HepG2 (cell line): ENCODE results near the gene KMT2E. TPM values are rescaled to one million over a fixed set of nuclear protein-coding genes. Genes with fewer than 3 reads are reported as not detected.

Experiments used
- ATAC-seq: fragments of 200-7000 bp; cut with Tn5 transposase; 3 replicates; pipeline ENCODE4 v1.9.1; 2020; ENCODE audit warnings: mild to moderate bottlenecking, moderate library complexity
- BruUV-seq: library from RNA; stranded (reverse); fragments of 400-500 nt; replicated peaks from 2 replicates; lab custom pipeline; 2021; lab: Mats Ljungman, UMichigan
- CTCF ChIA-PET: fragments of 300-600 bp; formaldehyde crosslinking; extraction: SDS; loops from one replicate; lab custom pipeline; 2021; ENCODE audit warnings: low total read pairs, inconsistent platforms, low intra/inter-chr PET ratio; lab: Yijun Ruan, JAX
- POLR2A ChIA-PET: fragments of 350-600 bp; sonication (Branson Sonifier 250); formaldehyde crosslinking; loops from one replicate; lab custom pipeline; 2020; ENCODE audit warnings: antibody characterized with exemption, inconsistent platforms; lab: Yijun Ruan, JAX
- DNase-seq: peaks from one replicate; pipeline ENCODE4 v3.0.0-alpha.2; 2015; ENCODE audit warnings: low spot score
- FAIRE-seq: peaks from 3 replicates; lab custom pipeline; 2011; peaks lifted over from hg19 to GRCh38; lab: Jason Lieb, UNC
- H2AFZ ChIP-seq: one replicate; pipeline ENCODE4 v1.6.1; 2011; ENCODE audit warnings: low read length, inconsistent platforms
- H3K27ac ChIP-seq: fragments of 300-600 bp; 3 replicates; pipeline ENCODE4 v1.8.0; 2011; ENCODE audit warnings: mixed run types, mild to moderate bottlenecking, mixed read lengths, low read length, inconsistent platforms; ENCODE audit not compliant: insufficient read depth; ENCODE audit errors: extremely low read length
- H3K27me3 ChIP-seq, 2 experiments: fragments of 200-600 bp in 1 of 2; 2 replicates in 1 of 2; 3 replicates in 1 of 2; pipeline versions ENCODE4 v1.6.0 to v1.8.0; 2011; ENCODE audit warnings: low read length in 2 of 2, mild to moderate bottlenecking in 2 of 2, moderate library complexity in 2 of 2, inconsistent platforms in 1 of 2; ENCODE audit not compliant: insufficient read depth in 2 of 2, control insufficient read depth in 1 of 2
- H3K36me3 ChIP-seq, 2 experiments: fragments of 200-600 bp in 1 of 2; replicated peaks in 1 of 2; 2 replicates in 1 of 2; 3 replicates in 1 of 2; pipeline versions ENCODE4 v1.5.1 to v1.8.0; 2011; ENCODE audit warnings: low read length in 2 of 2, inconsistent platforms in 1 of 2; ENCODE audit not compliant: insufficient read depth in 2 of 2, control insufficient read depth in 1 of 2
- H3K4me1 ChIP-seq: 2 replicates; pipeline ENCODE4 v1.5.1; 2012; ENCODE audit warnings: low read length, inconsistent platforms; ENCODE audit not compliant: insufficient read depth
- H3K4me2 ChIP-seq: 2 replicates; pipeline ENCODE4 v1.6.0; 2011; ENCODE audit warnings: low read depth, low read length, inconsistent platforms
- H3K4me3 ChIP-seq, 3 experiments: fragments of 200-600 bp in 1 of 3; sonication (generic), shearing (Covaris generic) in 1 of 3; replicated peaks in 1 of 3; 2 replicates each; pipeline ENCODE4 v1.5.1; 2011 to 2016; ENCODE audit warnings: low read length in 3 of 3, inconsistent platforms in 2 of 3, low read depth in 2 of 3, mild to moderate bottlenecking in 2 of 3, control low read depth in 1 of 3, mixed read lengths in 1 of 3; ENCODE audit not compliant: insufficient read depth in 1 of 3
- H3K79me2 ChIP-seq: one replicate; pipeline ENCODE4 v1.6.1; 2011; ENCODE audit warnings: low read length, inconsistent platforms; ENCODE audit not compliant: insufficient read depth
- H3K9ac ChIP-seq: 2 replicates; pipeline ENCODE4 v1.6.0; 2011; ENCODE audit warnings: mild to moderate bottlenecking, low read depth, low read length, inconsistent platforms; ENCODE audit not compliant: insufficient read depth
- H3K9me3 ChIP-seq: 2 replicates; pipeline ENCODE4 v1.5.1; 2012; ENCODE audit warnings: mild to moderate bottlenecking, low read length
- H4K20me1 ChIP-seq: 2 replicates; pipeline ENCODE4 v1.6.0; 2011; ENCODE audit warnings: inconsistent platforms, mild to moderate bottlenecking, low read length, moderate library complexity; ENCODE audit not compliant: insufficient read depth
- AGO2 ChIP-seq: fragments of 200-400 bp; formaldehyde crosslinking; optimal IDR thresholded peaks from 2 replicates; pipeline ENCODE3; 2017; ENCODE audit warnings: mild to moderate bottlenecking, low read depth, low read length, moderate library complexity
- ATAD3A ChIP-seq: sonication (generic); formaldehyde crosslinking; IDR thresholded peaks from 2 replicates; pipeline ENCODE4 v1.4.0; 2020; ENCODE audit warnings: missing genetic modification reagents
- DZIP1 ChIP-seq: sonication (generic); formaldehyde crosslinking; IDR thresholded peaks from 2 replicates; pipeline ENCODE4 v1.5.0; 2020; ENCODE audit warnings: mild to moderate bottlenecking, missing genetic modification reagents
- FOSL1 ChIP-seq: sonication (generic); formaldehyde crosslinking; IDR thresholded peaks from 2 replicates; pipeline ENCODE4 v1.9.0; 2021; ENCODE audit warnings: missing genetic modification reagents, borderline replicate concordance
- FOXA1 ChIP-seq, 2 experiments: fragments of 450-650 bp in 1 of 2; sonication (generic) in 1 of 2; formaldehyde crosslinking in 1 of 2; IDR thresholded peaks; 2 replicates each; pipeline versions ENCODE4 v1.4.0 to v1.6.1; 2016 to 2020; ENCODE audit warnings: missing genetic modification reagents in 1 of 2
- FOXP1 ChIP-seq, 2 experiments: fragments of 450-650 bp in 1 of 2; IDR thresholded peaks; 2 replicates each; pipeline ENCODE4 v1.6.1; 2017 to 2018; ENCODE audit warnings: antibody characterized with exemption in 1 of 2
- HIVEP1 ChIP-seq: sonication (generic); formaldehyde crosslinking; IDR thresholded peaks from 2 replicates; pipeline ENCODE4 v1.4.0; 2020; ENCODE audit warnings: mild to moderate bottlenecking, missing genetic modification reagents
- KAT2B ChIP-seq: fragments of 150-350 bp; IDR thresholded peaks from 2 replicates; pipeline ENCODE4 v1.6.1; 2014; ENCODE audit warnings: low read depth, low read length, borderline replicate concordance
- LCORL ChIP-seq, 2 experiments: fragments of 450-650 bp in 1 of 2; sonication (generic) in 1 of 2; formaldehyde crosslinking in 1 of 2; IDR thresholded peaks; 2 replicates each; pipeline versions ENCODE4 v1.5.0 to v1.6.1; 2017 to 2020; ENCODE audit warnings: antibody characterized with exemption in 1 of 2, missing genetic modification reagents in 1 of 2
- RORA ChIP-seq: sonication (generic); formaldehyde crosslinking; IDR thresholded peaks from 2 replicates; pipeline ENCODE4 v1.5.0; 2020; ENCODE audit warnings: mild to moderate bottlenecking, missing genetic modification reagents, moderate library complexity
- STAG1 ChIP-seq: sonication (generic); formaldehyde crosslinking; IDR thresholded peaks from 2 replicates; pipeline ENCODE4 v1.4.0; 2020; ENCODE audit warnings: missing genetic modification reagents
- U2AF2 ChIP-seq: fragments of 200-400 bp; formaldehyde crosslinking; IDR thresholded peaks from 2 replicates; pipeline ENCODE4 v1.6.1; 2017; ENCODE audit warnings: low read depth, mild to moderate bottlenecking, low read length
- ZFYVE20 ChIP-seq: sonication (generic); formaldehyde crosslinking; IDR thresholded peaks from 2 replicates; pipeline ENCODE4 v1.8.0; 2023; ENCODE audit warnings: low read depth, mild to moderate bottlenecking, moderate library complexity, missing genetic modification reagents, borderline replicate concordance
- ZNF770 ChIP-seq: sonication (generic); formaldehyde crosslinking; IDR thresholded peaks from 2 replicates; pipeline ENCODE4 v1.5.0; 2020; ENCODE audit warnings: mild to moderate bottlenecking, missing genetic modification reagents
- WGBS: methylation state at CpG from one replicate; pipeline ENCODE4 v1.1.6; 2017; ENCODE audit warnings: low lambda C conversion rate; 5-methylcytosine and 5-hydroxymethylcytosine counted together
- in situ Hi-C: cut with HindIII; loops from 2 replicates; pipeline ENCODE4 v1.10.0; 2017; ENCODE audit warnings: low pct_unique_long_range_greater_than_20kb; ENCODE audit not compliant: extremely low pct_ligation_motif_present
- intact Hi-C: fragments of 100-400 bp; cut with micrococcal nuclease; formaldehyde crosslinking; loops from one replicate; pipeline ENCODE4 v1.10.0; 2022; ENCODE audit not compliant: unreplicated experiment
- polyA plus RNA-seq, 8 experiments: library from polyadenylated mRNA; depleted of rRNA in 3 of 8; stranded (reverse) in 7 of 8; unstranded in 1 of 8; fragments of >200 nt; fragmentation: Illumina TruSeq in 4 of 8; extraction: Trizol in 4 of 8; gene quantifications; 2 replicates each; pipeline versions ENCODE4 v1.2.1 to v1.2.3, GENCODE V29; 2011 to 2016; ENCODE audit warnings: low read depth in 4 of 8, missing spikeins in 1 of 8, mixed read lengths in 1 of 8; ENCODE audit not compliant: insufficient read depth in 1 of 8
- total RNA-seq, 5 experiments: library from RNA; depleted of rRNA; stranded (reverse); fragments of >200 nt; fragmentation: Illumina TruSeq; extraction: Trizol; gene quantifications; 2 replicates each; pipeline ENCODE4 v1.2.3, GENCODE V29; 2016; ENCODE audit warnings: low read depth in 1 of 5

KMT2E gene
- total and polyA plus RNA-seq, 2 of the 13 experiments (the other 11 are each of a cell fraction or from before 2014, with no cell fraction given), result 6.3 to 24.4 TPM

- DNase-seq, result no peak
- no peaks in the 10 kb centered on the region for H3K4me1 ChIP-seq
- no peaks in the 10 kb centered on the region for H3K9me3 ChIP-seq
- no peak overlapping the region for H3K9ac ChIP-seq
- H3K79me2 ChIP-seq, result peaks cover 41% of the 10 kb centered on the region
- H3K4me2 ChIP-seq, result no peak overlapping the region
- H3K4me3 ChIP-seq, result no peak overlapping the region
- intact Hi-C loops, result no loop called here
- CTCF ChIA-PET, result no interaction called here
- TF ChIP-seq ZNF770 (CRISPR knock-in tag) (no peak), KAT2B (no peak), AGO2 (peak; percentile 23)
- TF ChIP-seq, all 625 proteins: peak for 1
- H3K27ac ChIP-seq, result no peak overlapping the region
- no peak overlapping the region for H2AFZ ChIP-seq
- POLR2A ChIA-PET, result no interaction called here
- no TSS peak for BruUV-seq
- WGBS, result 92% methylated on average over 2 of the region's 2 CpGs
- peaks cover 24% of the 10 kb centered on the region for H4K20me1 ChIP-seq
- in situ Hi-C loops, result no loop called here
- H3K27me3 ChIP-seq, result no peaks in the 10 kb centered on the region
- peaks cover 14 to 70% of the 10 kb centered on the region in 2 experiments for H3K36me3 ChIP-seq
- FAIRE-seq (no peak), ATAC-seq (no peak)
Observed at GRCh38 chr7:105044449-105045070, 30.6 kb downstream of the KMT2E start.

- BruUV-seq, result no TSS peak
- intact Hi-C loops, result no loop called here
- Histone ChIP-seq H3K4me2 (no peak overlapping the region), H3K79me2 (peaks cover 22% of the 10 kb centered on the region), H3K27me3 (no peaks in the 10 kb centered on the region), H3K4me1 (no peaks in the 10 kb centered on the region), H3K36me3 (peaks cover 12 to 69% of the 10 kb centered on the region in 2 experiments), H4K20me1 (peaks cover 9% of the 10 kb centered on the region; the same call in 1 of the 2 replicates), H3K4me3 (no peak overlapping the region), H2AFZ (no peak overlapping the region), H3K9ac (no peak overlapping the region), H3K9me3 (no peaks in the 10 kb centered on the region), H3K27ac (no peak overlapping the region)
- ChIA-PET POLR2A (no interaction called here), CTCF (no interaction called here)
- 96% methylated on average over 1 of the region's 1 CpG for WGBS
- no peak for DNase-seq
- in situ Hi-C loops, result no loop called here
- FAIRE-seq, result no peak
- ATAC-seq, result no peak
- no peak for TF ChIP-seq STAG1
- no peak for TF ChIP-seq RORA (CRISPR knock-in tag)
- no peak for TF ChIP-seq ZFYVE20 (CRISPR knock-in tag)
- no peak for TF ChIP-seq FOXA1 (IDR thresholded peaks at IDR 0.05)
- TF ChIP-seq FOXA1 (CRISPR knock-in tag; IDR thresholded peaks at IDR 0.05), result no peak
- no peak for TF ChIP-seq FOXP1 (IDR thresholded peaks at IDR 0.05)
- no peak for TF ChIP-seq FOXP1 (CRISPR knock-in tag; IDR thresholded peaks at IDR 0.05)
- TF ChIP-seq HIVEP1 (CRISPR knock-in tag), result no peak
- no peak for TF ChIP-seq LCORL (IDR thresholded peaks at IDR 0.05)
- no peak for TF ChIP-seq LCORL (CRISPR knock-in tag; IDR thresholded peaks at IDR 0.05)
- no peak for TF ChIP-seq ATAD3A (CRISPR knock-in tag)
- TF ChIP-seq DZIP1 (CRISPR knock-in tag), result no peak
- TF ChIP-seq U2AF2, result no peak
- no peak for TF ChIP-seq FOSL1 (CRISPR knock-in tag)
Observed at GRCh38 chr7:105046414-105046813, 32.4 kb downstream of the KMT2E start.
